HG02588 (cell line): ENCODE measurements around the gene TLNRD1.

Experiments used
- ATAC-seq: cut with Tn5 transposase; IDR thresholded peaks from one replicate; pipeline ENCODE4 v1.9.1; 2021; ENCODE audit warnings: mild to moderate bottlenecking, moderate library complexity; ENCODE audit not compliant: unreplicated experiment

Gene TLNRD1

DNA sequence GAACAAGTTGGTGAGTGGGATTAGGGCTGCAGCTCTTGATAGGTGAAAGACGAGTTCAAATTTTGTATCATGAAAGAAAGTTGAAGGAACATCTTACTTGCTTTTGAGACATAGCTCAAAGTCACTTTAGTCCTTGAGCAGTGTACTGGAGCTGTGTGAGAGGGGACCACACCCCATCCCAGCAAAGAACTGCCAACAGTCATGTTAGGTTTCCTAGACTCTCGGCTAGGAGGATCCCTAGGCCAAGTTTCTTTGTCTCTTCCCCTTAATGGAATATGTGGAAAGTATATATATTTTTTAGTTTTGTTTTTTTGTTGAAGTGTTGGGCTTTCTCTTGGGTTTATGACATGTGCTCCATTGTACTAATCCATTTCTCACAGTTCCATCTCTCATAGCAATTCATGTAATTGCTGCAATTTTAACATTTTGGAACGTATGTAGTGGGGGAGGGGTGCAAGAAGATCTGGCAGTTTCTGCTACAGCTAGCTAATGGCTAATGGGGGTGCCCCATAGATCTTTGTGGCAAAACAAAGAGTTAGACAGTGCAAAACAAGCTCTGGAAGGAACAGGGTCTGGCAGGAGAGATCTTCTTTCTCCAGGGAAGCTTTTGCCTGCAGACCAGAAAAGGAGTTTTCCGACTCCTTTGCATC, 25.1 kb downstream of the TLNRD1 start:
- ATAC-seq: no peak

DNA sequence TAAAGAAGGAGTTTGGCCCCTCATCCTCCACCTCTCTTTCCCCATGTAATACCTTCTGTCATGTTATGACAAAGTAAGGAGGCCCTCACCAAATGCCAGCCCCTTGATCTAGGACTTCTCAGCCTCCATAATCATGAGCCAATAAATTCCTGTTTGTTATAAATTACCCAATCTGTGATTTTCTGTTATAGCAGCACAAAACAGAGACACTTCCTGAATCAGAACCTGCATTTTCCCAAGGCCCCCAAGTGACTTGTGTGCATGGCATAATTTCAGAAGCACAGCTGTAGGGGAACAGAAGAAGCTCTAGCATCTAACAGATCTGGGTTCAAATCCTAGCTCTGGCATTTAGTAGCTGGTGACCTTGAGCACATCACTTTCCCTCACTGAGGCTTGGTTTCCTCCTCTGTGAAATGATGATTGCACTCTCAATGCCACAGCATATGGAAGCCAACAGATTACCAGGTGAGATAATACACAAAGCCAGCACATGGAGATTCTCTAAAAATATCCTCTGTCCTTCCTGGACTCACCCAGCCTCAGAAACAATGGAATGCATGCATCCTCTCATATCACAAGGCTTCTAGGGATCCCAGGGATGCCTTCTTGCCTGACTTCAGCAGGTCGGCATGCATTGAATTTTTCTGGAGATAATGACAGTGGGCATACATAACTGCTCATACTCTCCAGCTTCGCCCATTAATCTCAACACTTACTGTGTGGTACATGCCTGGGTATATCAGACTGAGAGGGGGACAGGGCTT, 26.3 kb downstream of the TLNRD1 start:
- no peak for ATAC-seq

DNA sequence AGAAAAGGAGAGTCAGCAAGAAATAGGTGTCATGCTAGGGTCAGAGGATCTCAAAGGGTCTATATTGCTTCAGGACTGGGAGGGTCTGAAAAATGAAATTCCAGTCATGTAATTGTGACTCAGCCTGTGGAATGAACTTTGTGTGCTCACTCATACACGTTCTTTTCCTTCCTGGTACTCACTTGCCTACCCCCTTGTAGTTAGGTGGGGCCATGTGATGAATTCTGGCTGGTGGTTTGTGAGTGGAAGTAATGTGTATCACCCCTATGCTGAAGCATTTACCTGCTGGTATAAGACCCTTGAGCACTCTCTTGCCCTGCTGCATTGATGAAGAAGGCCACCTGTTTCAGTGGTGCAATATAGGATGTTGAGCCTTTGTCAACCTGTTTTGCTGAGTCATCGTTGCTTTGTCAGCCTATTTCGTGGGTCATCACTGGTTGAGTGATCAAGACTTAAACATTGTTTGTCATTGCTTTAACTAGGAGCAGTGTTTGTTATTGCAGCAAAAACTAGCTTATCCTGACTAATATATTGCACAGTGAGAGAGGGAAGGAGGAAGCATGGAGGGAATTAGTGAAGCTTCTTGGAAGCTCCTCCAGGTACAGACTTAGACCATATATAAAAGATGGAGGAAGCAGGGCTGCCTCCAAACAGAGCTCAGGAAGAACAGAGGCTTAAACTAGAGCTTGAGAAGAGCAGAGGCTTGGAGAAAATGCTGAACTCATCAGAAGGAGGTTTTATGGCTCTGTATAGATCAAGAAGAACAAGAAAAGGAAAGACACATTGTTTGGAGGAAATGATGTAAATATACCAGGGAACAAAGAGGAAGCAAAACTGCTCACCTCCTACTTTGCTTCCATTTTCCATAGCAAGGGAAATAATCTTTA, 28.9 kb downstream of the TLNRD1 start:
- ATAC-seq: no peak

DNA sequence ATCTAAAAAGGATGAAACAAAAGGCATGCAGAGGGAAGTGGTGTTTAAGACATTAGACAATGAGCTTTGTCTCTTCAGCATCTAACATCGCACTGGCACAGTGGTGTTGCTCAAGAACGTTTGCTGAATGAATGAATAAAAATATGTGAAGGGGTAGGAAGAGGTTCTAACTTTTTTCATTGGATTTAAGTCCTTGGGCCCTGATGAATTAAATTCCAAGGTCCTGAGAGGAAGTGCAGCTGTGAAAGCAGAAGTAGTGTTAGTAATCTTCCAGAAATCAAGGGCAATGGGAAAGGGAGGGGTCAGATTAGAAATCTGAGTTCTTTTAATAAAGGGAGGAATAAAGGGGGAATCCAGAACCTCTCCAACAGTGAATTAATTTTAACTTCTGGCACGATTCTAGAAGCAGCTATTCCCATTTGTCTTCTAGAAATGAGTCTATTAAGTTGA, 29.6 kb downstream of the TLNRD1 start:
- ATAC-seq: no peak

DNA sequence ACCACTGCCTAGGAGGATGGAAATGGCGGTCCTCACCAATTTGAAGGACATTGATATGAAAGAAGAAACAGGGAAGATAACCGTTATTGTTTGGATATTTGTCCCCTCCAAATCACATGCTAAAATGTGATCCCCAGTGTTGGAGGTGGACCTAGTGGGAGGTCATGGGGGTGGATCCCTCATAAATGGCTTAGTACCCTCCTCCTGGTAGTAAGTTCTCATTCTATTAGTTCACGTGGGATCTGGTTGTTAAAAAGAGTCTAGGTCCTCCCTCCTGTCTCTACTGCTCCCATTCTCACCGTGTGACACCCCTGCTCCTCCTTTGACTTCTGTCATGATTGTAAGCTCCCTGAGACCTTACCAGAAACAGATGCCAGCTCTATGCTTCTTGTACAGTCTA, 30.5 kb downstream of the TLNRD1 start:
- no peak for ATAC-seq

DNA sequence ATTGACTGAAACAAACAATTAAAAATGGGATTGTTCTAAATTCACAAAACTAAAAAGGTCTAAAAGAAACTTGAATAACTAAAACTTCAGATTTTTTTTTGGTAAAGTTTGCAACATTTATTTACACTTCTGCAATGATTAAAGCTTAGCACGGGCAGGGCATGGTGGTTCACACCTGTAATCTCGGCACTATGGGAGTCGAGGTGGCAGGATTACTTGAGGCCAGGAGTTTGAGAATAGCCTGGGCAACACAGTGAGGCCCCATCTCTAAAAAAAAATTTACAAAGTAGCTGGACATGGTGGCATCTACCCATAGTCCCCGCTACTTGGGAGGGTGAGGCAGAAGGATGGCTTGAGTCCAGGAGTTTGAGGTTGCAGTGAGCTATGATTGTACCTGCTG, 31.6 kb downstream of the TLNRD1 start:
- no peak for ATAC-seq

DNA sequence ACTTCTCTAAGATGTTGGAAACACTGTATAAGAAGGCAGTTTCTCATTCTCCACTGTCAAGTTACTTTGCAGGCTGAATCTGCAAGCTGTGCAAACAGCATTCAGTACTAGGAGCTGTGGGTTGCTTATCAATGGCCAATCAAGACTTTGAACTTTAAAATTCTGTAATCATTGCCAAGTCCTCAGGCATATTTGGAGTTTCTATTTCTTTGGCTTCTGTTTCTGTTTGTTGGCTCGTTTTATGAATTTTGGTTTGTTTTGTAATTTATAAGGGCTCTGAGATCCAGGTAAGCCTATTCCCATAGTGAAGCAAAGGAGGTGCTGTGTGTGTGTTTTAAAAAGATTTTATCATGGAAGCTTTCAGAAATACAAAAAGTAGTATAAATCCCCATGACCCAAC, 32.1 kb downstream of the TLNRD1 start:
- no peak for ATAC-seq

DNA sequence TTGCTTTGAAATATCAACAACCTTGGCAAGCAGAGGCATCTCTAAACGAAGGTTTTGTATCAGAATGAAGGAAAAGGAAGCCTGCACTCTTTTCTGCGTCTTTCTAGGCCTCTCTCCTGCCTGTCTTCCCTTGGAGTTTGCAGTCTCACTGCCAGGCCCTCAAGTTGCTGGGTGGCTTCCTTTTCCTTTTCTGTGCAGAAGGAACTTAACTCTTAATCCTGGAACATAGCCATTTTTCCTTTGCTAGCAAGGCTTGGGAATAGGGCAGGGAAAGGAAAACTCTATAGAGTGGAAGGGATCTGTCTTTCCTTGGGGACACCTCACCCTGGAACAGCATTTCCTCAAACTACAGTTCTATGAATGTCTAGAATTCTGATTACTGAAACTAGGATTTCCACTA, 32.8 kb downstream of the TLNRD1 start:
- no peak for ATAC-seq

DNA sequence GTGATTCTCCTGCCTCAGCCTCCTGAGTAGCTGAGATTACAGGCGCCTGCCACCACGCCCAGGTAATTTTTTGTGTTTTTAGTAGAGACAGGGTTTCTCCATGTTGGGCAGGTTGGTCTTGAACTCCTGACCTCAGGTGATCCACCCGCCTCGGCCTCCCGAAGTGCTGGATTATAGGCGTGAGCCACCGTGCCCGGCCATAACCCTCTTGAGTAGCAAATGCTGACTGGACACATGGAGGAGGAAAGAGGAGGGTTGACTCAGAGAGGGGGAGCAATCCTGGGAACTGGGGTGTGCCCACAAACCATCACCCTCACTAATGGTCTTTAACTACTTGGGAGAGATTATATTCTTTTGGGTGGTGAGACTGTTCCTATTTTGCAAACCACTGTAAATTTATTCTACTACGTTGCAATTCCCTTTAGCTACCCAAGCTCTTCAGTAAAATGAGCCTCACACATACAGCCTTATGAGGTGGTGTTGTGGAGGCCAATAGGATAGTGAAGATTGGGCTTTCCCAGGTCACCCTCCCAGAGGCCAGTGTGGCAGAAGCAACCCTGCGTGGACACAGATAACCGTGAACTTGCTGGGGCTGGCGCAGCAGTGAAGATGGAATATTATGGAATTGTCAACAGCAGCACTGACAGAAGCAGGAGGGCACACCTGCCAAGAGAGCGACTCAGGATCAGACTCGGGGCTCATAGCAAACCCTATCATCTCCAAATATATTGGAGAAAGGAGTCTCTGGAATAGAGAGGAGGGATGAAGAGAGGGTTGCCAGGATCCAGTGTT, 37.4 kb downstream of the TLNRD1 start:
- ATAC-seq: no peak

DNA sequence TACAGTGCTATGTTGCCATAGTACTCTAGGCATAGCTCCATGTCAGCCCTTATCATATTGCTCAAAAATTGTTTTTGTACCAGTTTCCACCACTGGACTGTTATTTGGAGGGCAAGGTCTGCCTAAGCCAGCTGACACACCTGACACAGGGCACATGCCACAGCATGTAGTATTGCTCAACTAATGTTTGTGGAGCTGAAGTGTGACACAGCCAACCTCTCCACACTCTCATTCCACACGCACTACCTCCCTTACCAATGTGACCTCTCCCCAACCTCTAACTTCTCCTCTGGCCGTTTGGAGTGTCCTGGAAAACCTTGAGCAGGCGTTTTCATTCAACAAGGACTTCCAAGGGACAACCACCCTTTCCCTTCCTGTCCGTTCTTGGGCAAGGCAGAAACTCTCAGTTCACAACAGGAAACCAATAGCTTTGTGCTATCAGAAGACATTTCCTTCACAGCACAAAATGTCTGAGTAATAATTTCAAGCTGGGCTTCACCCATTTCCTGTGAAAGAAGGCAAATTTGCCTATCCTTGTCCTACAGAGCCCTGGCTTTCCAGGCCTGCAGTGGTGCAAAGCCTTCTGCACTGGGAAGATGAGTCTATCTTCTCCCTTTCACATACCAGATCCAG, 38.4 kb downstream of the TLNRD1 start:
- no peak for ATAC-seq

DNA sequence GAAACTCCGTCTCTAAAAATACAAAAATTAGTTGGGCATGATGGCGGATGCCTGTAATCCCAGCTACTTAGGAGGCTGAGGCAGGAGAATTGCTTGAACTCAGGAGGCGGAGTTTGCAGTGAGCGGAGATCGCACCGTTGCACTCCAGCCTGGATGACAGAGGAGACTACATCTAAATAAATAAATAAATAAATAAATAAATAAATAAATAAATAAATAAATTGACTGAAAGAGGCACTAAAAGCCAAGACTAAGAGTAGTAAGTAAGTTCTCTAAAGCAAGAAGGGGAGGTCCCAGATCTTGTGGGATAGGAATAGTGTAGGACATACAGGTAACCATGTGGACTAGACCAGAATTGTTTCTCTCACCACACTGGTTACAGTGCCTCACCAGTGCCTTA, 40.0 kb downstream of the TLNRD1 start:
- no peak for ATAC-seq

DNA sequence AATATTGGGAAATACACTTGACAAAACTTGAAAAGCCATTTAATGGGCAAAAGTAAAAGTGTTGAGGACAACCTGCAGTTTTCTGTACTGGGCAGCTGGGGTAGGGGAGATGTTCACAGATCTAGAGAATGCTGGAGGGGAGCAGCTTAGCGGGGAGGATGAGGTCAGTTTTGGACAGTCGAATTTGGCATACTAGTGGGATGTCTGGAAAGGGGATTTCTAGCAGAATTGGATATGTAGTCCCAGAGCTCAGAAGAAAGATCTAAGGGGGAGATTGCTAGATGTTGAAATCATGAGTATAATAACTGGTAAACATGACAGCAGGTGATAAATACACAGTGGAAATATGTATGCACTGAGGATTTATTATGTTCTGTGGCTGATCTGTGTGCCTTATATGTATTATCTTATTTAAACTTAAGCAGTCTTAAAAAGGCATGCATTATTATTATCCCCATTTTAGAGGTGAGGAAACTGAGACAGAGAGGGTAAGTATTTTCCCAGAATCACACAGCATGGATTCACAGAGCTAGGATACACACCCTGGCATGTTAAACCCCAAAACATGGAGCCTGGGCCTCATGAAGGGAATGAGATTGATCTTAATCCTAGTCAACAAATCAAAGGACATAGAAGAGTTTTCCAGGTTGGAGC, 42.7 kb downstream of the TLNRD1 start:
- ATAC-seq: no peak

DNA sequence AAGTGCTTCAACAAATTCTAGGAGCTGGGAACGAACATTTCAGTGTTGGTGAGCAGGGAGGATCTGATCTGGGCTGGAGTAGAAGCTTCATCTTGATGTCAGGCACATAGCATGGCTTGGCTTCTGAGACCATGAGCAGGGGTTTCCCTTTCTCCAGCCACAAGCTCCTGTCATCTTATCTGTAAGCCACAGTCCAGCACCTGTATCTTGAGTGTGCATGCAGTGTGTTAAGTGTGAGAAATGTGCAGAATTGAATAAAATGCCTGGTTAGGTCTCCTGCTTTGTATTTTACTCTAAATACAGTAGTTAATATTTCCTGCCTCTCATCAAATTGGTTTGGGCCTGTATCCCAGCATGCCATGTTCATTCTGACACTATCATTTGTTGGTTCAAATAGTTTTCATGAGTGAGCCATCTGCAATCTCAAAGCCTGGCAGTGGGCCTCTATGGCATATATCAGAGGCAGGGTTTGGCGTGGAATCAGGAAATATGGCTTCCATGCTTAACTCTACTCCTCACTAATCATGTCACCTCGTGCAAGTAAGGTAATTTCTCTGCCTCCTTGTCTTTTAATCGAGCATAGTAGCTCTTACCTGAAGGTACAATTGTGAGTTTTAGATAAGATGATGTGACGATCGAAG, 43.3 kb downstream of the TLNRD1 start:
- no peak for ATAC-seq

DNA sequence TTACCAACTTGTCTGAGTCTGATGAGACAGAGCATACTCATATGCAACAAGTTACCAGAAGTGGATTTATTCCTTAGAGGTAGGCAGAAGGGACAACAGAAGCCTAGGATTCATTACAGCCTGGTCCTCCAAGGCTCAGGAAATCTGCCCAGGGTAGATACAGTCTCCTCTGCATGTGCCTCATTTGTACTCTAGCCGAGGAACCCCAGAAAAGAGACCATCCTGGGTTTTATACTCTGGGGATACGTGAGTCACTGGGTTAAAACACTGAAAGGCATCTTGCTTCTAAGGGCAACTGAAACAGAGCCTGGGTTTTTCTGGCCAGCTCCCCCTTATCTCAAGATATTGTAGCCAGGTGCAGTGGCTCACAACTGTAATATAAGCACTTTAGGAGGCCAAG, 45.6 kb downstream of the TLNRD1 start:
- no peak for ATAC-seq

DNA sequence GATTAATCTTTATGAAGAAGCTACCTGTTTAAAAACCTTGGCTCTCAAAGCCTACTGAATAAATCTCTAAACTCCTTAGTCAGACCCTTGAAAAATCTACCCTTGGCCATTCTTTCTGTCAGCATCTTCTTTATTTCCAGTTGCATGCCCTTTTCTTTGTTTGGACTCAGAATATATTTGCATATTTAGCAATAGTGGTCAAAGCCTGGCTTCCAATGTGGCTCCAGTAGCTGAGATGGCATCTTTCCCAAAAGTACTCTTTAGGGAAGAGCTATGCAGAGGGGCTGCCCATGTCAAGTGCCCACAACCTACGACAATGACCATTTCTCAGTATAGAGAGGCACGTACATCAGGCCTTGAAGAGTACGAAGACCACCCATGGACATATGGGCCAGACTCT, 47.2 kb downstream of the TLNRD1 start:
- no peak for ATAC-seq

DNA sequence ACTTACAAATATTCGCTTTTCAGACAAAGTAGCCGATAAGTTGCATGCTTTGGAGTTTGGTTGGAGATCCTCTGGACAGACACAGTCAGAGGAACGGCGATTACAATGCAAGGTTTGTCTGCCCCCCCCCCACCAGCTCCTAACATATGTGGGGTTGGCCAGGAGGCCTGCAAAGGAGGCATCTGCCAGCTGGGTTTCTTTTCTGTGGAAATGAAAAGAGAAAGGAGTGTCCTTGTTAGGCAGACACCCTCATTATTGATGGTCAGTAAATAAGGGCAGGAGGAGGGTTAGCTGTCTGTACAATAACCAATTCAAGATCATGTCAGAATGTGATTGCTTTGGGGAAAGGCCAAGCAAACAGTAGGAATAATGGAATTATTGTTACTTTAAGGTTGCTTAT, 49.1 kb downstream of the TLNRD1 start:
- ATAC-seq: no peak

DNA sequence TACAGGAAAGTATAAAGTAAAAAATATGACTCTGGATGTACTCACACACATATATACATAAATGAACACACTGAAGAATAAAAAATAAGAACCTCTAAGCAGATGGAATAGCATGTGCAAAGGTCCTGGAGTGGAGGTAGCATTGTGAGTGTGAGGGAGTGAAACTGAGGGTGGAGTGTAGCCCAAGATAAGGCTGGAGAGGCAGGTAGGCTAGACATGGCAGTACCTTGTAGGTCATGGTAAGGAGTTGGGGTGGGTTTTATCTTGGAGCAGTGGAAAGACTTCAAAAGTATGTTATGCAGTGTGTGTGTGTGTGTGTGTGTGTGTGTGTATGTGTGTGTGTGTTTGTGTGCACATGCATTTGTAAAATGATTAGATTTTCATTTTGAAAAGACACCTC, 49.5 kb downstream of the TLNRD1 start:
- ATAC-seq: no peak

DNA sequence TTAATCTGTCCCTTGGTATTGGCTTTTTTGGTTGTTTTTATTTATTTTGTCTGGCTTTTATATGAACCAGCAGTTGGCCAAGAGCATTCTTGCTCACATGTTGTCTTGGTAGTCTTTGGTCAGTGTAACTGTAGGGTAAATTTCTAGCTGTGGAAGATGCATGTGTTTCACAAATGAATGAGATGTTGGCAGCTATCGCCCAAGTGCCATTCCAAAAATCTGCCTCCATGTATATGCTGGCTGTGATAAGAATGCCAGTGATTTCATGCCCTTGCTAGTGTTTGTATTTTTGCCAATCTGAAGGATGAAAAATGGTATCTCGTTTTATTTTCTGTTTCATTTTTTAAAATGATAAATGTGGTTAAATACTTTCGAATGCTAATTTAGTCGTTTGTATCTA, 50.1 kb downstream of the TLNRD1 start:
- ATAC-seq: no peak

DNA sequence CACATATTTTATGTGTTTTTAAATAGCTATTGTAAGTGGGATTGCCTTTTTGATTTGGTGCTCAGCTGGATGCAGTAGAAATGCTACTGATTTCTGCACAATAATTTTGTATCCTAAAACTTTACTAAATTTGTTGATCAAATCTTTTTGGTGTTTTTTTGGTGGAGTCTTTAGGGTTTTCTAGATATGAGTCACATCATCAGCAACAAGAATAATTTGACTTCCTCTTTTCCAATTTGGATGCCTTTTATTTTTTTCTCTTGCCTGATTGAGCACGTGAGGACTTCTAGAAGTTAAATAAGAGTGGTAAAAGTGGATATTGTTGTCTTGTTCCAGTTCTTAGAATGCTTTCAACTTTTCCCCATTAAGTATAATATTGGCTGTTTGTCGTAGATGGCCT, 51.3 kb downstream of the TLNRD1 start:
- ATAC-seq: no peak
